Bone marrow (tissue), 2 donors: ENCODE results near the gene TNIK.

Experiments
- DNase-seq, 2 donors: peaks; one replicate each; lab custom pipeline; 2025; lab: John Stamatoyannopoulos, UW

TNIK gene

GRCh38 chr3:171358181-171358880 is 101.9 kb downstream of the TNIK start:
- DNase-seq, result no peak

DNA sequence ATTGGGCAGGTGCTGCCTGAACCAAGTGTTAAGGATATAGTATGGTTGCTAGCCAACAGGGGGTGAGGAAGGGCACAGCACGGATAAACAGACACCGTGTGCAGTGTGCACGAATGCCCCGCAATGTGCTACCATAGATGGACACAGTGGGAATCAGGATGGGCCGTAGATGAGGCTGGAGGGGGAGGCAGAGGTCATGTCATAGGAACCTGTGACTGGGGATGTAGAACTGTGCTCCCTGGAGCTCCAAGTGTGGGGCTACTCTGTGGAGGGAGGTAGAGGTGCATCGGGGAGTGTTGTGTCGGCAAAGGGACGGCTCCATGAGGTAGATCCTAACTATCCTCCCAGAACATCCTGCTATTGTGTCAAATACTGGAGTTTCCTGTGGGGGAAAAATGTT is 102.5 kb downstream of the TNIK start:
- no peak for DNase-seq

DNA sequence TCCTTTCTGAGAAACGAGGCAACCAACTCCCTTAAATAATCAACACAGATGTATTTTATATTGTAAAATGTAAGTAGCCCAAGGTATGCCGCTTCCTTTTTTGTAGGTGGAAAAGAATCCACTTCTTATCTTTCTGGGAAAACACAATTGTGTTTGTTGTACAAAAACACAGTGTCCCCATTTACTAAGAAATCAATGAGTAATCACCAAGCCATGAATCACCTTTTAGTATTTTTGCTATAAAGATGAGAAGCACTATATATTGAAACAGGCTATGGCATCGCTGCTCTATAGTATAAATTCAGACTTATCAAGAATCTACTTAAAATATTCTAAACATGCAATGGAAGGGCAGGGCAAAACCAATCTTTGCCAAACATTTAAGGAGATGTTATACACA is 104.0 kb downstream of the TNIK start:
- DNase-seq, result no peak

DNA sequence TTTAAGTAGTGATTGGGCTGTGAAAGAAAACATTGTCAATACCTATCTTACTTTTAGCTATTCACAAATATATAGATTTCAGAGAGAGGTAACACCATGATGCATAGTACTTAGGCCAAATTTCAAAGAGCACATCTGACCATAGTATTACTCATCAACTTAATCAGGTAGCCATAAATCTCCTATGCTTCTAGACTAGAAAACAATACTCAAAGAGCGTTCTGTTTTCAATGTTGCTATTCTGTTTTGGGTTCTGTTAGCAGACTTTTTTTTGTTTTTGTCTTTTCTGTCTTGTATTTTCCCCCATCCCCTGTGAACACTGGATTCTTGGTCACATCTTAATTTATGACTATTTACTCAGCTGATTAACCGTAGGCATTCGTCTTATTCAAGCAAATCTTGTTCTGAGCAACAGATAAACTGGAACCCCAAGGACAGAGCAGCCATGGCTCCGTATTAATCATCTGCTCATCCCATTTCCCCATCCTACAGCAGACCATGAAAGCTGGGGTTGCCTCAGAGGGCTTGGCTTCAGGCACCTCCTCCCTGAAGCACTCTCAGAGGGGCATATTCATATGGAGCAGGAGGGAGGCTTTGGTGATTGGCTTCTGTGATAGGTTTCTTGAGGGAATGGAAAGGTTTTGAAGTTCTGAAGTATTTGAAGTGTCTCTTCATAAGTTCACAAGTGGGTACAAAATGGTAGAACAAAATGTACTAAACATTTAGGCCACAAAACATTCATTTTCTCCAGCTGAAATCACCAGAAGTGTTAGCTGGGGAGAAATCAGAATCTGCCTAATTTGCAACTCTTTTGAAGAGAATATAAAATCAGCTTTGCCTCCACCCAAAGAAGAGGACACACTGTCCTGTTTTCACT is 105.3 kb downstream of the TNIK start:
- DNase-seq, result no peak

- DNase-seq, result no peak
Observed at GRCh38 chr3:171354049-171354705, 106.0 kb downstream of the TNIK start.

DNA sequence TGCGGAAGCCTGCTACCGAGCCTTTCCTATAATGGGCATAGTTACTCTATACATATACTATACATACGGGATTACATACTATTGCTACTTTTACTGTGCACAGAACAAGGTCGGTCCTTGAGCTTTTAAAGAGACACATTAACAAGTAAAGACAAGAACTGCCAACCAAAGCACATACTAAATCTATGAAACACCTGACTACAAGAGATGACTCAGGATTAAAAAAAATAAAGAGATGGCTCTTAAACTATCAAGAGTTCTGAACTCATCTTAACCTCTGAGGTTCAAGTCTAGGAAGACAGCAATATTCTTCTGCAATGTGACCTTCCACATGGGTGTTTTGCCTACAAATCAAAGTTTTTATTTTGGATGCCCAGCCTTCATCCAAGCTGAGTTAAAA is 106.8 kb downstream of the TNIK start:
- no peak for DNase-seq

- DNase-seq, result no peak
Observed at GRCh38 chr3:171352387-171352935, 107.7 kb downstream of the TNIK start.

DNA sequence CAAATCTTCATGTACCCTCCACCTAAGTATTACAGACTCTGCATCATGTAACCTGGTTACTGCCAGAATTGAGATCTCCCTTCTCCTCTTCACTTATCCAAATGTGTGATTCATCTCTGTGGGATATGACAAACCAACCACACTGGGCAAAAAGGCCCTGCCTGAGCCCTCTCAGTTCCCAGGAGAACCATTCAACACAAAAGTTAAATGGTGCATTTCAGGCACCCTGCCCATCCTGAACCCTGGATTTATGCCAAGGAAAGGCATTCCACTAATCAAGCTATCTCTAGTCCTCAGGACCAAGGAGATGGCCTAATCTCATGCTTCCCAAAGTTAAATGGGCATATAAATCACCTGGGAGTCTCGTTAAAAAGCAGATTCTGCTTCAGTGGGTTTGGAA is 108.5 kb downstream of the TNIK start:
- peak in 1 of 2 donors; percentile 4 for DNase-seq

- no peak for DNase-seq
Observed at GRCh38 chr3:171350364-171350763, 109.8 kb downstream of the TNIK start.

DNA sequence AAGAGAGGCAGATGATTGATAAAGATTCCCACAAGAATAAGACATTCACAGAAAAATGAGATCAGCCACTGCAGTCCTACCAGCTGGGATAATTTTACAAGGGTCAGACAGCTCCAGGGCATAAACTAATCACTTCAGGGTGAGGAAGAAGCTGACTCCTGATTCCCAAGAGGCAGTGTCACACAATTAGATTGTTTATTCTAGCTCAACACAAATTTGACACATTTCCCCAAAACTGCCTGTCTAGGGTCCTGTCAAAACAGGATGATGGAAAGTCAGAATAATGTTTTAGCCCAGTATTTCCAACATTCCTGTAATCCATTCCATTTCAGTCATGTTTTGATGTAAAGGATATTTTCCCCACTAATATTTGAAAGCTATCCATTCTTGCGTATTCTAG is 110.8 kb downstream of the TNIK start:
- no peak for DNase-seq

DNA sequence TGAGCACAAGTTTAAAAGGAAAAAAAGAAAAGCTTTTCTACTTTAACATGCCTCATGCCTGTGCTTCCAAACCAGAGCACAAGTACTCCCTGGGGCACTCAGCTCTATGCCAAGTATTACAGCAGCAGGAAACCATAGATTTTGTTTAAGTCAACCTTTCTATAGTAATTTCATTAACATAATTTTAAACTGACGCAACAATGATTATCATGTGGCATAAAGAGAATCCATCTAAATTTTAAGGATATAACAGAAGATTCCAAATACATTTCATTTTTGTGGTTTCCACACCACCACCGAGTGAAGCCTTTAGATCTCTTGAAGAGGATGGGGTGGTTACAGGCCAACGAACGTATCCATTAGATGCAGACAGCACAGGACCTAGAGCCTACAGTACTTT is 112.1 kb downstream of the TNIK start:
- no peak for DNase-seq

DNA sequence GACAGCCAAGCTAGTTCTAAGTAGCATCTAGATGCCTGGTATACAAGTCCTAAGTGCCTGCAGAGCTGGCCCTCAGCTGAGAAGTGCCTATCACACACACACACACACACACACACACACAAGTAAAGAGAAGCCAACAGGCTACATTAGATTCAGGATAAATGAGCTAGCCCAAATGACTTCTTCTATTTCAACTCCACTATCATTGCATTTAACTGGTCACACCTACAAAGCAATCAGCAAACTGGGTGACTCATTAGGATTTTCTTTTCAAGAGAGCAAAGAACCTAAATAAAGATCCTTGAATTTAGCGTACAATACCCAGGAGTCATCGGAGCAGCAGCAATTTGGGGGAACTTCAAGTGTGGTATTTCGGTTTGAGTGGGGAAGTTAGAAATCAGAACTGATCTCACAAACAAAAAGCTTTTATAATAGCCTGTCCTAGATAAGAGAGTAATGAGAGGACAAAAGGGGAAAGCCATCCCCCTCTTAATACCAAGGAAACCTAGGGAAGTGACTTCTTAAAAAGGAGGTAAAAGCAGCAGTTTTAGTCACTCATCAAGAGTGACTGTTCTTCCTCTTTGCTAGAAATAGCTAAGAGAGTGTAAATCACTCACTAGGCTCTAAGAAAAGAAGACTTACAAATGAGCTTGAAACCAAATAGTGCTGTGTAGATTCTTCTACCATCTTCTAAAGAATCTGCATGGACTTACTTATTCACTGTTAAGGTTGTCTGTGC is 112.7 kb downstream of the TNIK start:
- peak in 1 of 2 donors; percentile 86 for DNase-seq

- peak in 1 of 2 donors; percentile 55 for DNase-seq
Observed at GRCh38 chr3:171346582-171347300, 113.5 kb downstream of the TNIK start.

DNA sequence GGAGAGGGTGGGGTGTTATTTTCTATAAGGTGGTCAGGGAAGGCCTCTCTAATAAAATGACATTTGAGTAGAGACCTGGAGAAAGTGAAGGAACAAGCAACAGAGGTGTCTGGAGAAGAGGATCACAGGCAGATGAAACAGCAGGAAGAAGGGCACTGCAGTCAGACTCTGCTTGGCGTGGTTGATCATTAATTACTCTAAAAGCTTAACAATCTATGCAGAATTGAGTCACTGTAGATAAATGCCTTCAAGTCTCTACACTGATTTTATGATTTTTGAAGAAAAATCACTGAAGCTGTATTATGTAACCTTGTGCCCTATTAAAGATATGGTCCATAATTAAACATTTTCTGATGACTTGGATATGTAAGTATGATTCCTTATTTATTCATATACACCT is 114.2 kb downstream of the TNIK start:
- no peak for DNase-seq

GRCh38 chr3:171345107-171345843 is 114.9 kb downstream of the TNIK start:
- DNase-seq, result no peak

- DNase-seq, result peak in 1 of 2 donors; percentile 54
Observed at GRCh38 chr3:171343693-171344092, 116.5 kb downstream of the TNIK start.

DNA sequence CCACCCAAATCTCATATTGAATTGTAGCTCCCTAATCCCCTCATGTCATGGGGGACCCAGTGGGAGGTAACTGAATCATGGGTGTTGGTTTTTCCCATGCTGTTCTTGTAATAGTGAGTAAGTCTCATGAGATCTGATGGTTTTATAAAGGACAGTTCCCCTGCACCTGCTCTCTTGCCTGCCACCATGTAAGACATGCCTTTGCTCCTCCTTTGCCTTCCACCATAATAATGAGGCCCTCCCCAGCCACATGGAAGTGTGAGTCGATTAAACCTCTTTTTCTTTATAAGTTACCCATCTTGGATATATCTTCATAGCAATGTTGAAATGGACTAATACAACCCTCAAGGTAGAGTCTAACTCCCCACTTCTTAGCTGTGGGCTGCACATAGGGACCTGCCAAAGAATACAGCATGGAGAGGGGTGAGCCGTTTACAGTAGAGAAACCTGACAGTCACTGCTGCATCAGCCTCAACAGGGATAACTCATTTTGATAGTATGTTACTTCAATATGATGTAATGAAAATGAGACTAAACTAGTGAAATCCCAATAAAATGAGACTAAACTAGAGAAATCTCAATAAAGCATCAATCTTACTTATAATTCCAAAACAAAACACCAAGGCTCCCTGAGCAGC is 117.3 kb downstream of the TNIK start:
- no peak for DNase-seq

DNA sequence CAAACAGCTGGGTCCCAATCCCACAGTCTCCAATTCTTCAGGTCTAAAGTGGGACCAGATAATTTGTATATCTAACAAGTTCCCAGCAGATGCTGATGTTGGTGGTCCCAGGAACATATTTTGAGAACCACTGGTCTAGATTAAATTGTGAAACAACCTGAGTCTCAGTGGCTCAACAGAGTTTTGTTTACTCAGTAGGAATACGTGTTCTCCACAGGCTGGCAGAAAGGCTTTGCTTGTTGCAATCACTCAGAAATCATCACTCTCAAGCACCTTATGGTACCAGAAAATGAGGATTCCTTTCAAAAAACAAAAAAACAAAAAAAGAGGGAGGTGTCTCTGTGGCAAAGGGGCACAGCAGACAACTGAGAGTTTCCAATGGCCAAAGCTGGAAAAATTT is 118.0 kb downstream of the TNIK start:
- DNase-seq, result no peak

DNA sequence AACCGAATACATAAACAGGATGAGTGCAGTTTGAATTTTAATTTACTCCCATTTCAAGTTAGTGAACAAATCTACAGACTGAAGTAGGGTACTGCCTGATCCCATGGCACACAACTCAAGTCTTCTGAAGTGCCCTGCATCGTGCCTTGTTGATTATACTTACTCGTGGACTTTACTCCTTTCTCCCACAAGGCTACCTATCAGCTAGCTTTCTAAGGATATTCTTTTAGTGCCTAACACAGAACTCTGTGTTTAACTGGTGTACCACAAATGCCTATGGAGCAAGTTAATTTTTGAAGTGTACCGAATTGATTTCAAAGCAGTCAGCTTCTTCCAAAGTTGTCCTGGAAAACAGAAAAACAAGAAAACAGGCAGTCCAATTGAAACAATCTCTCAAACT is 119.8 kb downstream of the TNIK start:
- DNase-seq, result no peak

- DNase-seq, result no peak
Observed at GRCh38 chr3:171339598-171339997, 120.6 kb downstream of the TNIK start.
